HAP-1 (cell line): ENCODE results near the gene SLC27A5.
A peak's percentile ranks its signal among the peaks of the same experiment; 100 is the strongest.
"Not testable (repeated sequence)": the region's sequence is repeated elsewhere in the genome, so short reads cannot be mapped to it uniquely, and the experiment has no call there.

ENCODE experiments used
- DNase-seq, 2 experiments: peaks; one replicate each; pipeline ENCODE4 v3.0.0-alpha.2; 2016 to 2020; ENCODE audit warnings: low spot score in 2 of 2
- H3K27me3 ChIP-seq: fragments of 250-450 bp; sonication (Bioruptor Pico); 2 replicates; pipeline ENCODE4 v1.5.1; 2020; ENCODE audit warnings: low read depth, mild to moderate bottlenecking, moderate library complexity
- H3K36me3 ChIP-seq: fragments of 250-450 bp; sonication (Bioruptor Pico); replicated peaks from 2 replicates; pipeline ENCODE4 v1.5.1; 2020; ENCODE audit warnings: mild to moderate bottlenecking
- H3K4me1 ChIP-seq: fragments of 250-450 bp; sonication (Bioruptor Pico); 2 replicates; pipeline ENCODE4 v1.5.1; 2020; ENCODE audit warnings: mild to moderate bottlenecking
- H3K4me3 ChIP-seq: fragments of 250-450 bp; sonication (Bioruptor Pico); 2 replicates; pipeline ENCODE4 v1.5.1; 2020; ENCODE audit warnings: mild to moderate bottlenecking, moderate library complexity
- H3K9me3 ChIP-seq: fragments of 250-450 bp; sonication (Bioruptor Pico); 2 replicates; pipeline ENCODE4 v1.5.1; 2020; ENCODE audit warnings: mild to moderate bottlenecking, moderate library complexity
- in situ Hi-C: fragments of 300-500 bp; cut with MboI; formaldehyde crosslinking; loops from 3 replicates; pipeline ENCODE4 v1.14.3; 2020; ENCODE audit warnings: low sequenced_read_pairs, inconsistent platforms, mixed read lengths

Gene SLC27A5

GRCh38 chr19:58510084-58510862 lies 1.5 kb downstream of the SLC27A5 start:
- Histone ChIP-seq H3K27me3 (no peaks in the 10 kb centered on the region), H3K4me3 (no peak overlapping the region), H3K36me3 (peaks cover 7% of the 10 kb centered on the region), H3K4me1 (peaks cover 9% of the 10 kb centered on the region), H3K9me3 (no peaks in the 10 kb centered on the region; the same call in 1 of the 2 replicates)
- in situ Hi-C loops, result no loop called here
- no peak for DNase-seq

GRCh38 chr19:58509731-58510083 lies 2.1 kb downstream of the SLC27A5 start:
- no peaks in the 10 kb centered on the region; the same call in 1 of the 2 replicates for H3K9me3 ChIP-seq
- H3K27me3 ChIP-seq, result no peaks in the 10 kb centered on the region
- no peak overlapping the region for H3K4me3 ChIP-seq
- DNase-seq, result no peak
- peaks cover 3% of the 10 kb centered on the region for H3K36me3 ChIP-seq
- peaks cover 6% of the 10 kb centered on the region for H3K4me1 ChIP-seq
- in situ Hi-C loops, result no loop called here

- H3K9me3 ChIP-seq, H3K4me3 ChIP-seq, H3K27me3 ChIP-seq, DNase-seq, H3K36me3 ChIP-seq, in situ Hi-C loops, H3K4me1 ChIP-seq: not testable (repeated sequence)
These were observed 4.1 kb downstream of the SLC27A5 start for GRCh38 chr19:58507602-58508223.

GRCh38 chr19:58500242-58500641 lies 11.6 kb downstream of the SLC27A5 start:
- DNase-seq, result no peak
- Histone ChIP-seq H3K4me3 (no peak overlapping the region), H3K36me3 (no peaks in the 10 kb centered on the region), H3K27me3 (no peaks in the 10 kb centered on the region), H3K4me1 (peaks cover 13% of the 10 kb centered on the region), H3K9me3 (no peaks in the 10 kb centered on the region)
- in situ Hi-C loops, result no loop called here

GRCh38 chr19:58499021-58499927 lies 12.5 kb downstream of the SLC27A5 start:
- peak; percentile 98 to 100 for DNase-seq
- Histone ChIP-seq H3K9me3 (no peaks in the 10 kb centered on the region), H3K4me3 (peak overlapping the region; percentile 46), H3K36me3 (no peaks in the 10 kb centered on the region), H3K4me1 (peaks cover 13% of the 10 kb centered on the region), H3K27me3 (no peaks in the 10 kb centered on the region)
- in situ Hi-C loops, result no loop called here

GRCh38 chr19:58498316-58499020 lies 13.3 kb downstream of the SLC27A5 start:
- Histone ChIP-seq H3K27me3 (no peaks in the 10 kb centered on the region), H3K36me3 (no peaks in the 10 kb centered on the region), H3K9me3 (no peaks in the 10 kb centered on the region), H3K4me1 (peaks cover 13% of the 10 kb centered on the region), H3K4me3 (peak overlapping the region; percentile 46)
- in situ Hi-C loops, result no loop called here
- no peak for DNase-seq

GRCh38 chr19:58497634-58498170 lies 14.1 kb downstream of the SLC27A5 start:
- Histone ChIP-seq H3K9me3 (no peaks in the 10 kb centered on the region), H3K4me3 (no peak overlapping the region), H3K27me3 (no peaks in the 10 kb centered on the region), H3K36me3 (no peaks in the 10 kb centered on the region), H3K4me1 (peaks cover 13% of the 10 kb centered on the region)
- in situ Hi-C loops, result no loop called here
- DNase-seq, result no peak

- in situ Hi-C loops, result no loop called here
- Histone ChIP-seq H3K9me3 (no peaks in the 10 kb centered on the region), H3K4me3 (no peak overlapping the region), H3K27me3 (no peaks in the 10 kb centered on the region), H3K4me1 (no peaks in the 10 kb centered on the region), H3K36me3 (no peaks in the 10 kb centered on the region)
- DNase-seq, result no peak
These were observed 19.5 kb downstream of the SLC27A5 start for GRCh38 chr19:58492265-58492664.

- in situ Hi-C loops, result no loop called here
- Histone ChIP-seq H3K4me3 (no peak overlapping the region), H3K9me3 (no peaks in the 10 kb centered on the region), H3K36me3 (no peaks in the 10 kb centered on the region), H3K4me1 (no peaks in the 10 kb centered on the region), H3K27me3 (no peaks in the 10 kb centered on the region)
- DNase-seq, result no peak
These were observed 20.4 kb downstream of the SLC27A5 start for GRCh38 chr19:58491393-58491792.

- H3K9me3 ChIP-seq, H3K4me1 ChIP-seq, H3K27me3 ChIP-seq, H3K4me3 ChIP-seq, in situ Hi-C loops, DNase-seq, H3K36me3 ChIP-seq: not testable (repeated sequence)
These were observed 27.4 kb downstream of the SLC27A5 start for GRCh38 chr19:58484349-58484748.

- no peaks in the 10 kb centered on the region for H3K9me3 ChIP-seq
- H3K4me3 ChIP-seq, result no peak overlapping the region
- no peaks in the 10 kb centered on the region for H3K27me3 ChIP-seq
- in situ Hi-C loops, result no loop called here
- 0 out of 2 replicates have a peak, but pooled peaks cover 5% of the 10 kb centered on the region for H3K36me3 ChIP-seq
- no peak for DNase-seq
- no peaks in the 10 kb centered on the region for H3K4me1 ChIP-seq
These were observed 28.0 kb downstream of the SLC27A5 start for GRCh38 chr19:58483776-58484175.

- no peak overlapping the region for H3K4me3 ChIP-seq
- H3K27me3 ChIP-seq, result no peaks in the 10 kb centered on the region
- in situ Hi-C loops, result no loop called here
- no peak for DNase-seq
- H3K36me3 ChIP-seq, result 0 out of 2 replicates have a peak, but pooled peaks cover 5% of the 10 kb centered on the region
- no peaks in the 10 kb centered on the region for H3K4me1 ChIP-seq
- no peaks in the 10 kb centered on the region for H3K9me3 ChIP-seq
These were observed 29.4 kb downstream of the SLC27A5 start for GRCh38 chr19:58482372-58482771.

- H3K4me1 ChIP-seq, result peaks cover 6% of the 10 kb centered on the region; the same call in 1 of the 2 replicates
- no peak for DNase-seq
- H3K36me3 ChIP-seq, result 0 out of 2 replicates have a peak, but pooled peaks cover 5% of the 10 kb centered on the region
- H3K9me3 ChIP-seq, result no peaks in the 10 kb centered on the region
- no peaks in the 10 kb centered on the region for H3K27me3 ChIP-seq
- no peak overlapping the region for H3K4me3 ChIP-seq
- in situ Hi-C loops, result no loop called here
These were observed 31.0 kb downstream of the SLC27A5 start for GRCh38 chr19:58480831-58481230.
